Right kidney (tissue), 1 donor: Measurements from ENCODE around the gene HNF4A.

Experiments
- DNase-seq: peaks from one replicate; pipeline ENCODE4 v3.0.0-alpha.2; 2016

The HNF4A gene

GRCh38 chr20:44424039-44424495 lies 68.6 kb downstream of the HNF4A start:
- no peak for DNase-seq

- DNase-seq = no peak
Observed at GRCh38 chr20:44425923-44426322, 70.4 kb downstream of the HNF4A start.

GRCh38 chr20:44426879-44427790 lies 71.6 kb downstream of the HNF4A start:
- no peak for DNase-seq

- no peak for DNase-seq
Observed at GRCh38 chr20:44427804-44428173, 72.3 kb downstream of the HNF4A start.

GRCh38 chr20:44428174-44429016 lies 72.9 kb downstream of the HNF4A start:
- no peak for DNase-seq

GRCh38 chr20:44429017-44429339 lies 73.5 kb downstream of the HNF4A start:
- no peak for DNase-seq

GRCh38 chr20:44429419-44430269 lies 74.1 kb downstream of the HNF4A start:
- DNase-seq = no peak

- no peak for DNase-seq
Observed at GRCh38 chr20:44430270-44431065, 75.0 kb downstream of the HNF4A start.

- DNase-seq = no peak
Observed at GRCh38 chr20:44431118-44431501, 75.6 kb downstream of the HNF4A start.

- DNase-seq = no peak
Observed at GRCh38 chr20:44431502-44432234, 76.2 kb downstream of the HNF4A start.

GRCh38 chr20:44432618-44433577 lies 77.4 kb downstream of the HNF4A start:
- no peak for DNase-seq

GRCh38 chr20:44433751-44434538 lies 78.4 kb downstream of the HNF4A start:
- no peak for DNase-seq

GRCh38 chr20:44435630-44436335 lies 80.3 kb downstream of the HNF4A start:
- no peak for DNase-seq

GRCh38 chr20:44436393-44436792 lies 80.9 kb downstream of the HNF4A start:
- no peak for DNase-seq

- no peak for DNase-seq
Observed at GRCh38 chr20:44437497-44437896, 82.0 kb downstream of the HNF4A start.

GRCh38 chr20:44438782-44439181 lies 83.3 kb downstream of the HNF4A start:
- DNase-seq = no peak

GRCh38 chr20:44439318-44439717 lies 83.8 kb downstream of the HNF4A start:
- DNase-seq = no peak
